ENCODE data around the gene TNS2.

The TNS2 gene

DNA sequence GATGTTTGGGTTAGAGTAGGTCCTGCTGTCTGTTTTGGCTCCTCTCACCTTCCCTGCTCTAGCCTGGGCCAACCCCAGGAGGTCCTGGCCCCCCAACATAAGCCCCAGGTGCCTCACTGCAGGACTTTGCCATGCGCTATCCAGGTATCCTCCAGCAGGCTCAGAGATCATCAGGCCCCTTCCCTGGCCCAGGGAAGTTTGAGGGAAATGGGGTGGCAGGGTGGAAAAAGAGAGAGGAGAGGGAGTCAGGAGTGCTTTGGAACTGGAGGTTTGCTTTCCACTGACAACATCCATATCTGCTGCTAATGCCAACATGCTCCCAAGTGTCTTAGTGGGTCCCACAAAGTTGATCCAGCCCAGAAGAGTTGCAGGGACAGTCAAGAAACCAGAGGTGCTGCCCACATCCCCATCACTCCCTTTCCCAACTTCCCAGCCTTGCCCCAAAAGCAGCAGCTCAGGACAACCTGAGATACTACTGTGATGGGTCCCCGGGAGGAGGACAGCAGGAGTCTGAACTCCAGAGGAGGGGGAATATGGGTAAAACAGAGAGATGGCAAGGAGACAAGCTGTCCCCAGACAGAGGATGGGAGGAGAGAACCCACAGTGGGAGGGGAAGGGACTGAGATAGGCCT, 677 bp downstream of the TNS2 start:
- TF ChIP-seq, protein P1, sequence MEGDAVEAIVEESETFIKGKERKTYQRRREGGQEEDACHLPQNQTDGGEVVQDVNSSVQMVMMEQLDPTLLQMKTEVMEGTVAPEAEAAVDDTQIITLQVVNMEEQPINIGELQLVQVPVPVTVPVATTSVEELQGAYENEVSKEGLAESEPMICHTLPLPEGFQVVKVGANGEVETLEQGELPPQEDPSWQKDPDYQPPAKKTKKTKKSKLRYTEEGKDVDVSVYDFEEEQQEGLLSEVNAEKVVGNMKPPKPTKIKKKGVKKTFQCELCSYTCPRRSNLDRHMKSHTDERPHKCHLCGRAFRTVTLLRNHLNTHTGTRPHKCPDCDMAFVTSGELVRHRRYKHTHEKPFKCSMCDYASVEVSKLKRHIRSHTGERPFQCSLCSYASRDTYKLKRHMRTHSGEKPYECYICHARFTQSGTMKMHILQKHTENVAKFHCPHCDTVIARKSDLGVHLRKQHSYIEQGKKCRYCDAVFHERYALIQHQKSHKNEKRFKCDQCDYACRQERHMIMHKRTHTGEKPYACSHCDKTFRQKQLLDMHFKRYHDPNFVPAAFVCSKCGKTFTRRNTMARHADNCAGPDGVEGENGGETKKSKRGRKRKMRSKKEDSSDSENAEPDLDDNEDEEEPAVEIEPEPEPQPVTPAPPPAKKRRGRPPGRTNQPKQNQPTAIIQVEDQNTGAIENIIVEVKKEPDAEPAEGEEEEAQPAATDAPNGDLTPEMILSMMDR (IDR thresholded peaks at IDR 0.05; ENCODE audit: insufficient read depth, low read depth, low read length, missing control alignments): no peak
- no peak for DNase-seq (ENCODE audit: low read depth)
- no peak overlapping the region for H3K4me3 ChIP-seq (ENCODE audit: low read length)

DNA sequence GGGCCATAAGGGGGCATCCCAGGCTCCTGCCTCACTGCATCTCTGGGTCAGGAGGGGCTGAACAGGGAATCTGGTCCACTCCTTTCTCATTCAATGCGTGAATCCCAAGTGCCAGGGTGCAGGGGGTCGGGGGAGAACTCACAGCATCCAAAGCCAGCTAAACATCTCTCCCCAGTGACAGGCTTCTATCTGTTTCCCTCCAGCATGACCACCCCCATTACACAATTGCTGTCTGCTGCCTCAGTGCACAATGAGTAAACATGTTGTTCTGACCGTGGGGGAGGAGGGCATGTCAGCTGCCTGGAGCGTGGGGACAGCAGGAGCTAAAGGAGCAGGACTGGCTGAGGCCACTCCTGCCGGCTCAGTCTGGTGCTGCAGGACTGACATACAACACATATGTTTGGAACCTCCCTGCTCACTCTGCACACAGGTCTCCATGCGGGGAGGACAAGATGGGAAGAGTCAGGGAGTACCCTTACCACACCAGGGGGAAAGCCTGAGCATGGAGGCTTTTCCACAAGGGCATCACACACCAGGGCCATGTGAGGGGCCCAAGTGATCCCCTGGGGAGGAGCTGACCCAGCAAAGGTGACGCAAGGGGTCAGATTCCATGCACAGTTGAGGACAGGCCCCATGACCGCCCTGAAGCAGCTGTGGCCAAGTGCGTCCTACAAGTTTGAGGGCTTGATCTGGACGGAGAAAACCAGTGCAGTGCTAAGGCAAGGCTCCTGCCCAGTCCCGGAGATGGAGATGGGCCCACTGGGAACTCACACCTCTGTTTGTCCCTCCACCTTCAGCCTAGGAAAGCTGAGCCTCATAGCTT, 1.4 kb downstream of the TNS2 start:
- H3K4me3 ChIP-seq (ENCODE audit: low read length): no peak overlapping the region
- peak; percentile 66 for DNase-seq (ENCODE audit: low read depth)
- TF ChIP-seq, protein P1 (IDR thresholded peaks at IDR 0.05; ENCODE audit: insufficient read depth, low read depth, low read length, missing control alignments): peak; percentile 30

DNA sequence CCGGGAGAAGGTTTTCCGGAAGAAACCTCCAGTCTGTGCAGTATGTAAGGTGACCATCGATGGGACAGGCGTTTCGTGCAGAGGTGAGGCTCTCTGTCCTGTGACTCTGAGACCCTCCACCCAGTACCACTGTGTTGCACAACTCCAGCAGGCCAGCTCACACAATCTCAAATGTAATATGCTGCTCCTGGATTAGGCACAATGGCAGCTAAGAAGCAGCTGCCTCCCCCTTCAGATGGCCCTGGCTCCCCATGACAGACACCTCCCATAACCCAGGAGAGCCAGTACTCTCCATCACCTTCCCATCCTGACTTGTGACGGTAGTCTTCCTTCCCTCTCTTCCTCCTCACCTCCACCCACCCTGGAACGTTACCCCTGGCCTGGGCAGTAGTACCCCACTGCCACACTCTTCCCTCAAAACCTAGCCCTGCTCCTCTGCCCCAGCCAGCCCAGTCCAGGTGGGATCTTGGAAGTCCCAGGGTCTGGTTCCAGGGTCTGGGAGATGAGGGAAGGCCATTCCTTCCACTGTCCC, 2.1 kb downstream of the TNS2 start:
- no peak for DNase-seq (ENCODE audit: low read depth)
- TF ChIP-seq, protein P1 (IDR thresholded peaks at IDR 0.05; ENCODE audit: insufficient read depth, low read depth, low read length, missing control alignments): no peak
- H3K4me3 ChIP-seq (ENCODE audit: low read length): peak overlapping the region; percentile 1

DNA sequence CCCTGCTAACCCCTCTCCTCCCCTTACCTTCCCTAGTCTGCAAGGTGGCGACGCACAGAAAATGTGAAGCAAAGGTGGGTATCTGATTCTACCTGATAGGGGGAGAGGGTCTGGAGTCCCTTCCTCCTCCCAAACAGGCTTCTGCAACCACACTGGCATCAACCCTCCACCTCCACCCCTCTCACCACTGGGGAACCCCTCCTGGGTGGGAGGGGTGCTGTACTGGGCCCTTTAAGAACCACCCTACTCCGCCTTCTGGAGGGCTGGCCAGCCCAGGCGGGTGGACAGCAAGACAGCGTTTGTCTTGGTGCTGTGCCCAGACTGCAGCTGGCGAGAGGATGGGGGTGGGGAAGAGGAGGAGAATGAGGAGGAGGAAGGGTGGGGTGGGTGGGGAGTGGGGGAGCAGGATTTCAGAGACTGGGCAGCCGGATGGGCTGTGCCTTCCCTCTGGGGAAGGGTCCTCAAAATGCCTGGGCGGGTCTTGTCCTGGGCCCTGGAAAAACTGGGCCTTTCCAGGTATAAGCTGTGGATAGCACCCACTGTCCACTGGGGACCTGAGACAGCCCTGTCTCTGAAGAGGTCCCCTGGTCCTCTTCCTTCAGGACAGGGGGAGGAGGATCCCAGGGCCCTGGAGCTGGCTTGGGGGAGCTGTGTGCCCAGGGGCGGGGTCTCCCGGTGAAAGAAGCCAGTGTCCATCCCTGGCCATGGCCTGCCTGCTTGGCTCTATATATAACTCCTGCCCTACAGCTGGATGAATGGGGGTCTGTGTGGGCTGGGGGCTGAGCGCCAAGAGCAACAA, 2.8 kb downstream of the TNS2 start:
- peak; percentile 48 for DNase-seq (ENCODE audit: low read depth)
- peak overlapping the region; percentile 64 for H3K4me3 ChIP-seq (ENCODE audit: low read length)
- TF ChIP-seq, protein P1 (IDR thresholded peaks at IDR 0.05; ENCODE audit: insufficient read depth, low read depth, low read length, missing control alignments): no peak

DNA sequence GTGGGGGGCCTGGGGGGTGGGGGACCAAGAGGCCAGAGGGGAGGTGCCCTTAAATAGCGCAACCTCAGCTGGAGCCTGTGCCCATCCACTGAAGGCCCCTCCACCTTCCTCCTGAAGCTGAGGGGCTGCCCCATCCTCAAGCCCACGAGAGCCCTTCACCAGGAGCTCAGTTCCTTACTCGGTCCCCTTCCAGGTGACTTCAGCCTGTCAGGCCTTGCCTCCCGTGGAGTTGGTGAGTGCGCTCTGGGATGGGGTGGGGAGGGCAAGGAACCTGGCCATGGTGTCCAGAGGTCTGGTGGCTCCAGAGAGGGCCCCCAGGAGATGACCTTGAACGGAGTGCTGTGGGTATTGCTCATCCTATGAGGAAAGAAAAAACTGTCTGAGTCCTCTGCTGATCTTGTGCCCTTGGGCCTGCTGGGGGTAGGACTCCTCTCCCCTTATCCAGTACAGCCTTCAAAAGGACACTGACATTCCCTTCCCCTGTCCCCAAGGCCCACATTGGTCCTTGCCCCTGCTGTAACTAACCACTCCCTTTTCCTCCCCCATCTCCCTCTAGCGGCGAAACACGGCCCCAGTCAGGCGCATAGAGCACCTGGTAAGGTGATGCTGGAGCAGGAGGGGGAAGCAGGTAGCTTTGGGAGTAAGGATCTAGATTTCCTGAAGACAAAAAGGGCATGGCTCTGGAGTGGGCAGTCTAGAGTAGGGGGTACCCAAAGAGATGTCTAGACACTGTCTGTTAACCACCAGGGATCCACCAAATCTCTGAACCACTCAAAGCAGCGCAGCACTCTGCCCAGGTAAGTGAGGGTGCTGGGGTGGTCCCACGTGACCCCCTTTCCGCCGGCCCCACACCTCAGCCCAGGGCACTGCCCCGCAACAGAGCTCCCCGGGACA, 3.6 kb downstream of the TNS2 start:
- peak overlapping the region; percentile 64 for H3K4me3 ChIP-seq (ENCODE audit: low read length)
- TF ChIP-seq, protein P1 (IDR thresholded peaks at IDR 0.05; ENCODE audit: insufficient read depth, low read depth, low read length, missing control alignments): peak; percentile 96
- peak; percentile 84 for DNase-seq (ENCODE audit: low read depth)
